H9 (cell line): ENCODE data around the gene PREB. TPM values are rescaled to one million over a fixed set of nuclear protein-coding genes. Genes with fewer than 3 reads are reported as not detected.

Source experiments
- DNase-seq: peaks from one replicate; pipeline ENCODE4 v3.0.0-alpha.2; 2017
- H2AFZ ChIP-seq: one replicate; pipeline ENCODE4 v1.6.1; 2013; ENCODE audit warnings: mild to moderate bottlenecking, low read length, control low read depth, moderate library complexity
- H2AK5ac ChIP-seq: 2 replicates; pipeline ENCODE4 v1.6.1; 2013; ENCODE audit warnings: low read length, control low read depth, mixed read lengths; ENCODE audit not compliant: insufficient read length
- H2BK120ac ChIP-seq: one replicate; pipeline ENCODE4 v1.6.1; 2013; ENCODE audit warnings: low read depth, mild to moderate bottlenecking, low read length, control low read depth, inconsistent platforms; ENCODE audit not compliant: poor library complexity, severe bottlenecking
- H2BK12ac ChIP-seq: 2 replicates; pipeline ENCODE4 v1.6.1; 2013; ENCODE audit warnings: low read length, control low read depth, mixed read lengths, low read depth; ENCODE audit not compliant: insufficient read length
- H2BK15ac ChIP-seq: 2 replicates; pipeline ENCODE4 v1.6.1; 2013; ENCODE audit warnings: low read depth, low read length, control low read depth
- H2BK20ac ChIP-seq: one replicate; pipeline ENCODE4 v1.6.1; 2013; ENCODE audit warnings: low read depth, mild to moderate bottlenecking, low read length, control low read depth, inconsistent platforms; ENCODE audit not compliant: poor library complexity, severe bottlenecking
- H2BK5ac ChIP-seq: 2 replicates; pipeline ENCODE4 v1.6.1; 2013; ENCODE audit warnings: low read length, control low read depth, mixed read lengths; ENCODE audit not compliant: insufficient read length
- H3K14ac ChIP-seq: 2 replicates; pipeline ENCODE4 v1.6.1; 2013; ENCODE audit warnings: low read length, control low read depth; ENCODE audit not compliant: insufficient read depth
- H3K18ac ChIP-seq: 2 replicates; pipeline ENCODE4 v1.6.1; 2013; ENCODE audit warnings: low read depth, mild to moderate bottlenecking, mixed read lengths, low read length, control low read depth; ENCODE audit not compliant: insufficient read length
- H3K23ac ChIP-seq: 2 replicates; pipeline ENCODE4 v1.6.1; 2013; ENCODE audit warnings: low read length, control low read depth, mixed read lengths, low read depth; ENCODE audit not compliant: insufficient read length
- H3K23me2 ChIP-seq: 2 replicates; pipeline ENCODE4 v1.6.1; 2013; ENCODE audit warnings: low read depth, mild to moderate bottlenecking, mixed read lengths, low read length, control low read depth; ENCODE audit not compliant: insufficient read length, poor library complexity, severe bottlenecking
- H3K27ac ChIP-seq: 2 replicates; pipeline ENCODE4 v1.5.1; 2013; ENCODE audit warnings: low read length, control low read depth, mixed read lengths, low read depth; ENCODE audit not compliant: insufficient read length
- H3K27me3 ChIP-seq: 2 replicates; pipeline ENCODE4 v1.6.1; 2013; ENCODE audit warnings: low read length, control low read depth, inconsistent platforms; ENCODE audit not compliant: insufficient read depth
- H3K4ac ChIP-seq: 2 replicates; pipeline ENCODE4 v1.6.1; 2013; ENCODE audit warnings: low read depth, mild to moderate bottlenecking, control low read depth, inconsistent platforms, low read length, moderate library complexity
- H3K4me1 ChIP-seq: 2 replicates; pipeline ENCODE4 v1.6.1; 2013; ENCODE audit warnings: low read length, control low read depth, inconsistent platforms; ENCODE audit not compliant: insufficient read depth
- H3K4me2 ChIP-seq: 2 replicates; pipeline ENCODE4 v1.6.1; 2013; ENCODE audit warnings: low read length, control low read depth, mixed read lengths; ENCODE audit not compliant: insufficient read length, insufficient read depth
- H3K56ac ChIP-seq: 2 replicates; pipeline ENCODE4 v1.6.1; 2013; ENCODE audit warnings: low read depth, mild to moderate bottlenecking, mixed read lengths, low read length, control low read depth; ENCODE audit not compliant: insufficient read length
- H3K79me1 ChIP-seq: 2 replicates; pipeline ENCODE4 v1.6.1; 2013; ENCODE audit warnings: low read depth, mild to moderate bottlenecking, moderate library complexity, low read length, control low read depth, inconsistent platforms; ENCODE audit not compliant: insufficient read depth, poor library complexity, severe bottlenecking
- H3K79me2 ChIP-seq: 2 replicates; pipeline ENCODE4 v1.6.1; 2013; ENCODE audit warnings: low read length, control low read depth, inconsistent platforms; ENCODE audit not compliant: insufficient read depth
- H3K9ac ChIP-seq: 2 replicates; pipeline ENCODE4 v1.6.1; 2013; ENCODE audit warnings: low read length, control low read depth, mixed read lengths; ENCODE audit not compliant: insufficient read length; ENCODE audit errors: extremely low read depth
- H3K9me3 ChIP-seq: one replicate; pipeline ENCODE4 v1.6.1; 2013; ENCODE audit warnings: low read depth, low read length, inconsistent platforms; ENCODE audit not compliant: control insufficient read depth
- H3T11ph ChIP-seq: one replicate; pipeline ENCODE4 v1.6.1; 2013; ENCODE audit warnings: mild to moderate bottlenecking, low read length, control low read depth, inconsistent platforms
- H4K20me1 ChIP-seq: one replicate; pipeline ENCODE4 v1.6.1; 2013; ENCODE audit not compliant: control insufficient read depth, insufficient read length, insufficient read depth
- H4K5ac ChIP-seq: 2 replicates; pipeline ENCODE4 v1.6.1; 2013; ENCODE audit warnings: low read depth, mild to moderate bottlenecking, mixed read lengths, low read length, control low read depth; ENCODE audit not compliant: insufficient read length
- H4K8ac ChIP-seq: replicated peaks from 2 replicates; pipeline ENCODE4 v1.6.1; 2013; ENCODE audit warnings: low read length, control low read depth, mixed read lengths, low read depth; ENCODE audit not compliant: insufficient read length
- H4K91ac ChIP-seq: 2 replicates; pipeline ENCODE4 v1.6.1; 2013; ENCODE audit warnings: low read depth, mild to moderate bottlenecking, moderate library complexity, mixed read lengths, low read length, control low read depth; ENCODE audit not compliant: insufficient read length
- H3K27ac Mint-ChIP-seq, 3 experiments: 2 replicates in 2 of 3; 3 replicates in 1 of 3; pipeline ENCODE4 v1.8.0; 2020 to 2021; ENCODE audit warnings: mixed read lengths in 3 of 3, mild to moderate bottlenecking in 1 of 3, moderate library complexity in 1 of 3
- H3K27me3 Mint-ChIP-seq: 2 replicates; pipeline ENCODE4 v1.8.0; 2021; ENCODE audit warnings: low read depth, mild to moderate bottlenecking, moderate library complexity, mixed read lengths
- H3K36me3 Mint-ChIP-seq, 3 experiments: 2 replicates in 2 of 3; 3 replicates in 1 of 3; pipeline ENCODE4 v1.8.0; 2020 to 2021; ENCODE audit warnings: low read depth in 3 of 3, mixed read lengths in 3 of 3; ENCODE audit not compliant: insufficient read depth in 1 of 3
- H3K4me1 Mint-ChIP-seq, 2 experiments: 2 replicates each; pipeline ENCODE4 v1.8.0; 2020; ENCODE audit warnings: mixed read lengths in 2 of 2
- H3K4me3 Mint-ChIP-seq, 2 experiments: 2 replicates in 1 of 2; 3 replicates in 1 of 2; pipeline ENCODE4 v1.8.0; 2020 to 2021; ENCODE audit warnings: mild to moderate bottlenecking in 2 of 2, mixed read lengths in 2 of 2, moderate library complexity in 1 of 2
- H3K9me3 Mint-ChIP-seq, 2 experiments: 2 replicates in 1 of 2; 3 replicates in 1 of 2; pipeline ENCODE4 v1.8.0; 2020; ENCODE audit warnings: mild to moderate bottlenecking in 2 of 2, mixed read lengths in 2 of 2, moderate library complexity in 1 of 2
- CTCF ChIP-seq: fragments of 200-600 bp; sonication (generic); conservative IDR thresholded peaks from 3 replicates; pipeline ENCODE4 v1.8.0; 2021; ENCODE audit warnings: antibody characterized with exemption, mild to moderate bottlenecking
- WGBS: extraction: QIAGEN DNeasy Blood & Tissue Kit; methylation state at CpG from one replicate; pipeline ENCODE4 v1.1.7; 2013; ENCODE audit warnings: missing lambda C conversion rate, low lambda C conversion rate, mixed read lengths; ENCODE audit not compliant: insufficient read length; ENCODE audit errors: extremely low coverage; 5-methylcytosine and 5-hydroxymethylcytosine counted together
- total RNA-seq: library from RNA; stranded (reverse); gene quantifications from 2 replicates; pipeline ENCODE4 v1.2.1, GENCODE V29; 2021

The PREB gene
- total RNA-seq, 1 experiment from 2014 or later, result 43.6 TPM

- Histone ChIP-seq H3K4me1 (no peaks in the 10 kb centered on the region), H2AFZ (no peak overlapping the region), H3K79me2 (no peaks in the 10 kb centered on the region), H2BK5ac (no peak overlapping the region), H2BK12ac (no peak overlapping the region), H3T11ph (no peak overlapping the region), H3K23me2 (no peaks in the 10 kb centered on the region), H3K27me3 (no peaks in the 10 kb centered on the region), H3K23ac (no peak overlapping the region), H3K9me3 (no peaks in the 10 kb centered on the region), H4K91ac (no peak overlapping the region), H3K9ac (no peak overlapping the region), H2BK120ac (no peak overlapping the region), H2BK15ac (no peak overlapping the region), H3K56ac (no peak overlapping the region), H4K5ac (no peak overlapping the region), H4K20me1 (no peaks in the 10 kb centered on the region), H2AK5ac (no peak overlapping the region), H2BK20ac (no peak overlapping the region), H3K27ac (no peak overlapping the region), H3K4ac (no peak overlapping the region), H4K8ac (no peak overlapping the region), H3K18ac (no peak overlapping the region), H3K4me2 (no peak overlapping the region), H3K79me1 (no peaks in the 10 kb centered on the region), H3K14ac (no peak overlapping the region)
- Mint-ChIP-seq H3K9me3 (no peaks in the 10 kb centered on the region; a peak in 1 of 5 replicates), H3K27me3 (peaks cover 13% of the 10 kb centered on the region), H3K4me1 (peaks cover 2 to 4% of the 10 kb centered on the region in 2 experiments; a peak in 1 of 4 replicates), H3K27ac (no peak overlapping the region), H3K4me3 (no peak overlapping the region), H3K36me3 (peaks cover 0 to 1% (median 0%) of the 10 kb centered on the region in 3 experiments; a peak in 4 of 7 replicates)
- WGBS, result no CpG with 5 or more reads among the region's 5 CpGs
- no peak for TF ChIP-seq CTCF
- DNase-seq, result no peak
These were observed 32.1 kb downstream of the PREB start for GRCh38 chr2:27102329-27102728.
